Mucosa of descending colon (tissue), 3 donors: Measurements from ENCODE around the gene IFT27. TPM values are rescaled to one million over a fixed set of nuclear protein-coding genes. Genes with fewer than 3 reads are reported as not detected.

Experiments used
- ATAC-seq: fragments of 200-7000 bp; cut with Tn5 transposase; one replicate; pipeline ENCODE4 v1.9.1; 2020; ENCODE audit warnings: mild to moderate bottlenecking, moderate library complexity
- DNase-seq, 3 donors: peaks; one replicate each; pipeline ENCODE4 v3.0.0-alpha.2; 2020
- H3K36me3 ChIP-seq: fragments of 200-600 bp; one replicate; pipeline ENCODE4 v1.8.0; 2021; ENCODE audit warnings: low read depth, mild to moderate bottlenecking
- H3K4me1 ChIP-seq: fragments of 200-600 bp; one replicate; pipeline ENCODE4 v1.8.0; 2021; ENCODE audit warnings: low read depth, mild to moderate bottlenecking
- H3K4me3 ChIP-seq: fragments of 200-600 bp; one replicate; pipeline ENCODE4 v1.8.0; 2021; ENCODE audit warnings: mild to moderate bottlenecking
- H3K9me3 ChIP-seq: fragments of 200-600 bp; one replicate; pipeline ENCODE4 v1.8.0; 2021; ENCODE audit warnings: mild to moderate bottlenecking
- intact Hi-C, 2 donors: fragments of 100-400 bp; cut with DNase I in 1 of 2; cut with micrococcal nuclease in 1 of 2; formaldehyde crosslinking; loops; one replicate each; pipeline versions ENCODE4 v1.11.0 to v1.11.1; 2022; cut with DNase I, micrococcal nuclease
- total RNA-seq, 3 donors: library from RNA; stranded (reverse); fragmentation: NEBNext Ultra II Directional in 2 of 3; extraction: Animal tissue kit (Norgen Biotek cat#: 25700) in 2 of 3; gene quantifications; one replicate each; pipeline versions ENCODE4 v1.2.1 to v1.2.4, GENCODE V29; 2021 to 2023
- TF ChIP-seq, protein P1 (sequence below): fragments of 200-600 bp; IDR thresholded peaks from one replicate; pipeline ENCODE4 v1.8.0; 2022; ENCODE audit warnings: antibody characterized with exemption, mild to moderate bottlenecking
- donor health status: DM: no; HTN: no; CAD: no; lungs with moderate emphysema.
- donor health status: DM: no; HTN: no; CAD: no.
- donor health status: DM: no; HTN: yes; CAD: no.

Gene IFT27
- total RNA-seq, 3 donors from 2014 or later: 29.0 to 37.2 (median 29.7) TPM

DNA sequence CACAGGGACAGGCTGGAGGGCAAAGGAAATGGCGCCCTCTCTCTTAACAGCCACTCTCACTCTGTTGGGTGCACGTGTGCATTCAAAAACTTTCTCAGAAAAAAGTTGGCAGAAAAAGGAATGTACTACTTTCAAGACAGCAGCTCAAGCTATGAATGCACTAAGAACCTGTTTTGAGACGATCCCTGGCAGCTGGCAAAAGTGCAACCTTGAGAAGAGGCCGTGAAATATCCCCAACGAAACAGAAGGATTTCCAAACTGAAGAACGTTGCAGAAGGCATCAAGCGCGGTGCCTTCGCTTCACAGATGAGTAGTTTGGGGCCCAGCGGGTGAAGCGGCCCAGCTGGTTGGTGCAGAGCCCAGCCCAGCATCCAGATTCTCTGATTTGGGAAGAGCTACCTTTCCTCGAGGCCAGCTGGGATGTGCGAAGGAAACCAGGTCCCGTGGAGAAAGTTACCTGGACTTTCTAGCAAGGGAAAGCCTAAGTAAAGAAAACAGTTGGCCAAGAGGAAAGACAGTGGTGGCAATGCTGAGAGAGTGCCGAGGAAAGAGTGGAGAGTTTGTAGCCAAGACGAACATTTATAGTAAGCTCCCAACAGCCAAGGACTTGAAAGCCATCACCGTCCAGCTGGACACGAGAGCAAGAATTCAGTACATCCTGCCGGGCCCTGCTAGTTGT lies 16.3 kb downstream of the IFT27 start:
- Histone ChIP-seq H3K9me3 (no peaks in the 10 kb centered on the region), H3K4me1 (no peaks in the 10 kb centered on the region), H3K36me3 (no peaks in the 10 kb centered on the region), H3K4me3 (no peak overlapping the region)
- intact Hi-C loops: no loop called here
- DNase-seq (no peak), ATAC-seq (no peak)
- TF ChIP-seq, protein P1, sequence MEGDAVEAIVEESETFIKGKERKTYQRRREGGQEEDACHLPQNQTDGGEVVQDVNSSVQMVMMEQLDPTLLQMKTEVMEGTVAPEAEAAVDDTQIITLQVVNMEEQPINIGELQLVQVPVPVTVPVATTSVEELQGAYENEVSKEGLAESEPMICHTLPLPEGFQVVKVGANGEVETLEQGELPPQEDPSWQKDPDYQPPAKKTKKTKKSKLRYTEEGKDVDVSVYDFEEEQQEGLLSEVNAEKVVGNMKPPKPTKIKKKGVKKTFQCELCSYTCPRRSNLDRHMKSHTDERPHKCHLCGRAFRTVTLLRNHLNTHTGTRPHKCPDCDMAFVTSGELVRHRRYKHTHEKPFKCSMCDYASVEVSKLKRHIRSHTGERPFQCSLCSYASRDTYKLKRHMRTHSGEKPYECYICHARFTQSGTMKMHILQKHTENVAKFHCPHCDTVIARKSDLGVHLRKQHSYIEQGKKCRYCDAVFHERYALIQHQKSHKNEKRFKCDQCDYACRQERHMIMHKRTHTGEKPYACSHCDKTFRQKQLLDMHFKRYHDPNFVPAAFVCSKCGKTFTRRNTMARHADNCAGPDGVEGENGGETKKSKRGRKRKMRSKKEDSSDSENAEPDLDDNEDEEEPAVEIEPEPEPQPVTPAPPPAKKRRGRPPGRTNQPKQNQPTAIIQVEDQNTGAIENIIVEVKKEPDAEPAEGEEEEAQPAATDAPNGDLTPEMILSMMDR: no peak

DNA sequence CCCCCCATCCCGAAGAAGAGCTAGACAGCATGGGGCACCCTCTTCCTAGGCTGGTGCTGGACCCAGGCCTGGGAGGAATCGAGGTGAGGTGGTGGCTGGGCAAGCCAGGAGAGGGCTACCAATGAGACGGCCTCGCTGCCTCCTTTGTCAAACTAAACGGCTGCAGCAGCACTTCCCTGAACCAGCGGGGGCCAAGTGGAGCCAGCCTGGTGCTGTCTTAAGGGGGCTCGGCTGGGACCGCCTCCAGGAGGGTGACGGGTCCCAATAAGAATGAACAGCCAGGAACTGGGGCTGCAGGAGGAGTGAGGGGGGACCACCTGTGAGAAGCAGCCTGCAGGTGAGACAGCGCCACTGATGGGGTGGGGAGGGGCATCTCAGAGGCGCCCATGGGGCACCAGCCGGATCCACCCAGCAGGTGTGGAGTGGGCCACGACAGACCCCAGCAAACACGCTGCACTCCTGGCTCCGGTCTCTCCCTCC lies 17.1 kb downstream of the IFT27 start:
- H3K4me1 ChIP-seq: no peaks in the 10 kb centered on the region
- intact Hi-C loops: no loop called here
- H3K36me3 ChIP-seq: no peaks in the 10 kb centered on the region
- ATAC-seq: no peak
- TF ChIP-seq, protein P1: no peak
- no peak overlapping the region for H3K4me3 ChIP-seq
- no peaks in the 10 kb centered on the region for H3K9me3 ChIP-seq
- DNase-seq: no peak

DNA sequence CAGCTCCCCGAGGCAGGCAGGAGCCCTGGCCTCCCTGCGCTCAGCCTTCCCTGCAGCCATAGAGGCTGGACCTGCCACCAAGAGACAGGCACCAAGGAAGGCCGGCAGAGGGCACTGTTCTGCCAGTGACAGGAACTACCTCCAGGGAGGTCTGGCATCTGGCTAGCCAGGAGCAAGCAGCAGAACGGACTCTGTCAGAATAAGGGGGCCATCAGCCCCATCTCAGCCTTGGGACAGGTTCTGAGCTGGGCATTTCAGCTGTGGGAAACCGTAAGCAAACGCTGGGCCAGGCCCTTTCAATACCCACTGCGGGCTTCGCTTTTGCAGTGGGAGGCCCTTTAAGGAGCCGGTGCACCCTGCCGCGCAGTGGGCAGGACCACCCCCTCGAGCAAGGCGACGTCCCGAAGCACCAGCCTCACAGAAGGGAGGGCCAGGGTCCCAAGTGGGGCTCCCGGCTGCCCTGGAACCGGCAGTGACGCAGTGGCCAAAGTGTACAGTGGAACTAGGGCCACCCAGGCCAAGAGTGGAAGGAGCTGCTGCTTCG lies 18.2 kb downstream of the IFT27 start:
- intact Hi-C loops: no loop called here
- TF ChIP-seq, protein P1: peak; percentile 79
- H3K36me3 ChIP-seq: no peaks in the 10 kb centered on the region
- no peak overlapping the region for H3K4me3 ChIP-seq
- ATAC-seq (peak; percentile 86), DNase-seq (peak; percentile 80 to 91 (median 86))
- no peaks in the 10 kb centered on the region for H3K4me1 ChIP-seq
- H3K9me3 ChIP-seq: no peaks in the 10 kb centered on the region

DNA sequence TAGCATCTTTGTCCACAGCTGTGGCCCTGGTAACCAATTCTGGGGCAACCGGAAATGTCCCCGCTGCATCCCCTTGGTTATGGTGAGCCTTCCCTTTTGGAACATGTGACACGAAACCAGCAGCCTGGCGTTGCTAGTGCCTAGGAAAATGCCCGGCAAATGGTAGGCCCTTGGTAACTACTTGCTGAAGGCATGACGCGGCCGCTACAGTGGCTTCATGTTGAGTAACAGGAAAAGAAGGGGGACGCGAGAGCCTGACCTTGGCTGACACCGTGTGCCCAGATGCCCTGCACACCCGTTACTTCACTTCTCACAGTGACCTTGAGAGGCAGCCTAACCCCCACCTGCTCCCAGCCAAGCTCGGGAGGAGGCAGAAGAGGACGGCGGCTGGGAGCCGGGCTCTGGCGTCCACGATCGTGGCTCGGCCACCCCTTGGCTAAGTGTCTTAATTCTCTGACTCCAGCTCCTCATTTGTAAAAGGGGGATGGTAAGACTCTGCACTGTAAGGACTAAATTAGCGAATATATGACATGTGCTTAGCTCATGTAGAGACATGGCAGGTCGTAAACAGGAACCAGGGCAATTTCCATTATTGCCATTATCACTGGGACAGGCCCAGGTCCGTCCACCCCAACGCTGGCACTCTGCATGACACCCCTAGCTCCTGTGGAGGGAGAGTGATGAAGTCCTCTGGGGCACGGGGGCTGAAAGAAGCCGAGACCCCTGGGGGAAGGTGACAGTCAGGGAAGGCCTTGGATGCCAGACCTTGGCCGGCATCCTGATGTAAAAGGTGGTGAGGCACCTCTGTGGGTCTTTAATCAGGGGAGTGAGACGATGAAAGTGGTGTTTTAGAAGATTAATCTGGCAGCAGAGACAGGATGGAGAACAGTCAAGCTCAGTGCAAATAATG lies 18.9 kb downstream of the IFT27 start:
- Histone ChIP-seq H3K4me3 (no peak overlapping the region), H3K36me3 (no peaks in the 10 kb centered on the region), H3K4me1 (no peaks in the 10 kb centered on the region), H3K9me3 (no peaks in the 10 kb centered on the region)
- intact Hi-C loops: no loop called here
- no peak for ATAC-seq
- TF ChIP-seq, protein P1: no peak
- no peak for DNase-seq

DNA sequence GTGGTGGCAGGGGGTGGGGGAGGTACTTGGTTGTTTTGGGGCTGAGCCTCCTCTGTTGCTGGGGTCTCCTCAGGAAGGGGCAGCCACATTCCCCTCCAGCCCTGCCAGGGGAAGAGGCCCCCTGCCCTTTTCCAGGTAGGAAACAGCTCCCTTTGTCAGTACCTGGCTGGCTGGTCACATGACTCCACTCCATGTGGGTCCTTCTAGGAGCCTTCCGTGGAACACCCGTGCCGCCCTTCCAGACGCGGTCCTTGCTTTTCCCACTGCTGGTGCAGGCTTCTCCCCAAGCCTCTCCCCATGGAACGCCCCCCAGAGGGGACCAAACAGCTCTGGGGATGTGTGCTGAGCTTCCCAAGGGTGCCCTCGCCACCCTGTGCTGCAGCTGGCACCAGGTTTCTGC lies 19.9 kb downstream of the IFT27 start:
- intact Hi-C loops: no loop called here
- Histone ChIP-seq H3K4me1 (no peaks in the 10 kb centered on the region), H3K9me3 (no peaks in the 10 kb centered on the region), H3K36me3 (no peaks in the 10 kb centered on the region), H3K4me3 (no peak overlapping the region)
- ATAC-seq (no peak), DNase-seq (no peak)
- TF ChIP-seq, protein P1: no peak
